GM19455 (cell line): ENCODE data around the gene TCF21.

Experiments
- ATAC-seq: cut with Tn5 transposase; IDR thresholded peaks from one replicate; pipeline ENCODE4 v1.9.1; 2021; ENCODE audit not compliant: unreplicated experiment

TCF21 gene

DNA sequence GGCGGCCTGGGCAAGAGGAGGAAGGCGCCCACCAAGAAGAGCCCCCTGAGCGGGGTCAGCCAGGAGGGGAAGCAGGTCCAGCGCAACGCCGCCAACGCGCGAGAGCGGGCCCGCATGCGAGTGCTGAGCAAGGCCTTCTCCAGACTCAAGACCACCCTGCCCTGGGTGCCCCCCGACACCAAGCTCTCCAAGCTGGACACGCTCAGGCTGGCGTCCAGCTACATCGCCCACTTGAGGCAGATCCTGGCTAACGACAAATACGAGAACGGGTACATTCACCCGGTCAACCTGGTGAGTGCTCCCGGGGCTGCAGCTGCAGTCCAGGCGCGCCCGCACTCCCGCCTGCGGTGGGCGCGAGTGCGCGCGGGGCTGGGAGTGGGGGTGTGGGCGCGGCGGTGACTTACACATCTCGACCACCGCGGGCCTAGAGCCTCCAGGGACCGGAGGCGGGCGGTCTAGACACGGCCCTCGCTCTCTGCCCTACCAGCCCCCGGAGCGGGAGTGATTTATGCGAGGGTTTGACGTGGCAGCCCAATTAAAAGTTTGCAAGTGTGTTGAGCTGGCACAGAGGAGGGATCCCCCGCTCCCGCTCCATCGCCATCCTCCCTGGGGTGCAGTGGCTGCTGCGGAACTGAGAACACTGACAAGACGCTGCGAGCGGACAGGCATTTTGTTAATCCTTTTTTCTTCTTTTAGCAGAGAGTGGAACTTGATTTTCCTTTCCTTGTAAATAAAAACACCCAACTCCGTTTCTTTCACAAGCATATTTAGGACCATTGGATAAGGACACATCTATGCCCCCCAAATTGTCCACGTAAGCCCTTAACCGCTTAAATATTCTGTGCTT, 867 bp downstream of the TCF21 start:
- no peak for ATAC-seq

GRCh38 chr6:133890711-133891148, 1.8 kb downstream of the TCF21 start:
- no peak for ATAC-seq

GRCh38 chr6:133891149-133891926, 2.4 kb downstream of the TCF21 start:
- ATAC-seq: no peak

- ATAC-seq: no peak
These were observed 3.3 kb downstream of the TCF21 start for GRCh38 chr6:133891927-133892812.

DNA sequence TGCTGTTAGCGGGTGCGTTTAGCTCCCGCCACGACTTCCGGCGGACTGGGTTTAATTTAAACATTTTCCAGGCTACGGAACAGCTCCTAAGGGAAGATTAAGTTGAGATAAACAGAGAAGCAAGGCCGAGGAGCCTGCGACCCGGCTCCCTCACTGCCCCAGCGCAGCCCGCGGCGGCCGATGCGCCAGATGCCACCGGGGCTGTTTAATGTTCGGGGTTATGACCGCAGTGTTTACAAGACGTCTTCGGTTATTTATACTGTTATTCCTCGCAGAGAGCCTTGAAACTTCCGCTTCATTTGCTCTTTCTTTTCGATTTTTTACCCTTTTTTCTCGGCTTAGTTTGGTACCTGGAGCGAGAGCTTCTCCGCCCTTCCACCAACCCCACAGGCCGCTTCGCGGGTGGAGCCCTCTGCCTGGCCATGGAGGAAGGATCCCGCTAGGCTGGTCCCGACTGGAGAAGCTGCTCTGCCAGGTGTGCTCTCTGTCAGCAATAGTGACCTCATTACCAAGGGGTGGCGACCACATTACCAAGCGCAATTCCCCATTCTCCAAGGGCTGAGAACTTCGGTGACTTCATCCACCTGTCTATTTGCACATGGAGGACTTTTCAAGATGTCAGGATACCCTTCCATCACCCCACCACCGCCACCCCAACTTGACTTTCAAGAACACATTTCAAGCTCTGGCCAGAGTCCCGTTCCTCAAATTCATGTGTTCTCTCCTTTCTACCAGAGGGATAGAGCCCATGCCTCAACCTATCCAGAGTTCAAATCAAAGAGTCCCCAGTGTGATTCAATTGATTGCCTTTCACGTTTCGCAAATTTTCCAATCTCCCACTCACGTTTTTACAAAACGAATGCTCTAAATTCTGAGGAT, 4.1 kb downstream of the TCF21 start:
- no peak for ATAC-seq

DNA sequence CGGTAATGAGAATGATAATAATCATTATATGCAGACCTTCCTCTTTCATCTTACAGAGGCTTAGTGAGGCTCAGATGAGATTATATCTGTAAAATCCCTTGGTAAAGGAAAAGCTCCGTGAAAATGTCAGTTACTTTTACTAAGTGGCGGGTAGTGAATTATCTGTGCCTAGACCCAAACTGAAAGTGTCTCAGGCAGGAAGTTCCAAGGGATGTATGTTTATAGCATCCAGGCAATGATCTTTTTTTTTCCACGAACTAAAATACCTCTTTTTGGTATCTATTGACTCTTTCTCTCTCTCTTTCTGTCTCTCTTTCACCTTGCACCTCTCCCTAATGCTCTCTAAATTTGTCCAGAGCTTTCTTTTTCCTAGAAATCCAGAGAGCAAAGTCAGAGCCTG, 5.0 kb downstream of the TCF21 start:
- ATAC-seq: no peak

DNA sequence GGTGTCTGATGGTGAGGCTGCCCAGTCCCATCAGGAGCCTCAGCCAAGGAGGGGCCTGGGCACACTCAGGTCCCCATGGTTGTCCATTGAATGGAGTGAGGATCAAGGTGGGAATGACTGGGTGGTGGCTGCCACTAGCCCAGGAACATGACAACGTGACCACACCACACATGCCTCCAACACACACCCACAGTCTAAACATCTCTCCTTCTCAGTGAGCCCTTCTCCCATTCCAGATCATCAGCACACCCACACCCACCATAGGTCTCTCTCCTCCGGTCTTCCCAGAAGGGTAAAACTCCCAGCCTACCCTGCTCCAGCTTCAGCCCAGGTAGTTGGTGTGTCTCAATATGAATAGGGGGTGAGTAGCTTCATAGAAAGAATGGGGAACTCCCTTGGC, 5.5 kb downstream of the TCF21 start:
- ATAC-seq: no peak

DNA sequence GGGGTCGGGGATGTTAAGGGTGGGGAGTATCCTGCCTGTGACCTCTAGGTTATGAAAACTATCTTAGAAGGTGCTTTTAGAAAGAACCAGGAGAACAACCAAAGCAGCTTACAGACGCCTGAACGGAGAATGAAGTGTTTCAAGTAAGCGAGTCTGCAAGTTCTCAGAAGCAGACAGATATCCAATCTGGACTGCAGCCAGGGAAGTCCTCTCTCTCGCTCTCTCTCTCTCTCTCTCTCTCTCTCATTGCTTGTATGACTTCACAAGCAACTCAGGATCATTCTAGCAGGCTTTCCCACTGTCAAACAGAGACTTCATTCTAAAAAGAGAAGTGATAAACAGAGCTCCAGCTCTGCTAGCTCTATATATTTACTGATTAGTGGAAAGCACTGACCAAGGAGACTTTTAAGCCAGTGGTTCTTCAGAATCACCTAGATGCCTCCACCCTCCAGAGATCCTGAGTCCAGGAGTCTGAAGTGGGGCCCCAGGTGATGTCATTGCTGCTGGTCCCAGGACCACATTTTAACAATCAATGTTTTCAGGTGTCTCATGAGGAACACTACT, 6.0 kb downstream of the TCF21 start:
- no peak for ATAC-seq

- ATAC-seq: no peak
These were observed 6.8 kb downstream of the TCF21 start for GRCh38 chr6:133895573-133896343.

GRCh38 chr6:133896344-133896721, 7.4 kb downstream of the TCF21 start:
- ATAC-seq: no peak

GRCh38 chr6:133898263-133898662, 9.3 kb downstream of the TCF21 start:
- ATAC-seq: no peak

DNA sequence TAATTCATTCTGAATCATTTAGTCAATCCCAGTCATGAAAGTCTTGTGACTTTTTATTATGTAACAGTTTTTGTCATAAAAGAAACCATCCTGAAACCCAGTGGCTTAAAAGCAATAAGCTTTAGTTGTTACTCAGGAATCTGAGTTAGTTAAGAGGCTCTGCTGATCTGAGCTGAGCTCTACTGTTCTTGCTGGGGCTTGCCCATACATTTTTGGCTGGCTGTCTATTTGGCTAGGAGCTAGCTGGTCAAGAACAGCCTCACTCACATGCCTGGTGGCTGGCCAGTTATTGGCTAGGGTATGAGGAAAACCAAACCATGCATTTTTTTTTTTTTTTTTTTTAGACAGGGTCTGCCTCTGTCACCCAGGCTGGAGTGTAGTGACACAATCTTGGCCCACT, 10.6 kb downstream of the TCF21 start:
- no peak for ATAC-seq

DNA sequence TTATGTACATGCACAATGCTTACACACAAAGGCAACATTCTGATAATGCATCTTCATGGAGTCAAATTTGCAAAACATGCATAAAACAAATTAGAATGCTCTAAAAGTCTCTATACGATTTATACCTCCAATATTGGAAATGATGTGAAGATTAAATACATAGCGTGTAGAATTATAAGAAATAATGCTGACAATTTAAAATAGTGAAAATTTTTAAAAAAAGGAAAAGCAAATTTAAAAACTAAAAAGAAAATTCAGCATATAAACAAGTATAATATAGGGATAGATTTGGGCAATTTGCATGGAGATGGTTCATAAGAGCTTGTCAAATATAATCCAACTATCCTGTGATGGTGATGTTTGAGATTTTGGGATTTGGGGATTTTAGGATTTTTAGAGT, 14.9 kb downstream of the TCF21 start:
- no peak for ATAC-seq

GRCh38 chr6:133906050-133906449, 17.1 kb downstream of the TCF21 start:
- no peak for ATAC-seq

DNA sequence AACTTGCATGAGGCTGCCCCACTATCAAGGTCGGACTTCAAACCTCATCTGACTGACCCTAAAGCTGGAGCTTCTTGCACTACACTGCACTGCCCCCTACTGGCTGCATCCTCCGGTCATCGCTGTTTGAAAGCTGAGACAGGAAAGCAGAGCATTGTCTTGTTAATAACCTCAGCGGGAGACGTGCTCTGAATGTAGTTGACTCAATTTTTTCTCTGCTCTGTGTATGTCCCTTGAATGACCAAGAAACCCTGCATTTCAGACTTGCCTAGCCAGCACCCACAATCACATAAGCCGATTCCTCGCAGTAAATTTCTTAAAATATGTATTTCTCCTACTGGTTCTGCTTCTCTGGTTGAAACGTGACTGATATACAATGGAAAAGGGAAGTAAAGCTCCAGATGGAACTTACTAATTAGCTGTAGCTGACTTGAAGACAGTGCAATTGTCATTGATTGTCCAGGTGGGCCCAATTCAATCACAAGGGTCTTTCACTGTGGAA, 27.8 kb downstream of the TCF21 start:
- peak; percentile 79 for ATAC-seq

- ATAC-seq: no peak
These were observed 28.9 kb downstream of the TCF21 start for GRCh38 chr6:133917781-133918180.

DNA sequence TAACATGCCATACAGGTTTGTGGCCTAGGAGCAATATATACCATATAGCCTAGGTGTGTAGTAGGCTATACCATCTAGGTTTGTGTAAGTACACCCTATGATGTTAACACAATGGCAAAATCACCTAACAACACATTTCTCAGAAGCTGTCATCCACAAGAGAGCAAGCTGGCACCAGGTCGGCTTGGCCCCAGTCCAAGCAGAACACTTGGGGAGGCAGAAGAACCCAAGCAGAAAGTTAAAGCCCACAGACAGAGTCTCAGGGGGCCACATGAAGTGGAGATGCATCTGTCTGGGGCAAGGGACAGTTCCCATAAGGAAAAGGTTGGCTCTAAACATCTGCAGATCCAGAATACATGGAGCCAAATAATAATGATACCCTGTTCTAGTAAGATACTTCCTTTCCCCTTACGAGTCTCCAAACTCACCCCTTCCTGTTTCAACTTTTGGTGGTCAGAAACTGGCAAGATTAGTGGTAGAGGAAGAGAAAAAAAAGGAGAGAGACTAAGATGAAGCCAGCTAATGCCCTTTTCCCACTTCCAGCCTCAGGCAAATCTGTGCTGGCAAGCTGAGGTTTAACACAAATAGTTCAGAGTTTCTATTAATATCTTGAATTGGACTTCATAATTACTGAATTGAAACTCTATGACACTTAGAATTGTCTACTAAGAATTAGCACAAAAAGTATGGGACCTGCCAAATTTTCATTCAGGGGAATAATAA, 29.5 kb downstream of the TCF21 start:
- no peak for ATAC-seq

- ATAC-seq: no peak
These were observed 30.4 kb downstream of the TCF21 start for GRCh38 chr6:133919362-133919761.
